Retina (tissue), 1 donor: Measurements from ENCODE around the gene AMIGO2.
"Not testable (repeated sequence)": the region's sequence is repeated elsewhere in the genome, so short reads cannot be mapped to it uniquely, and the experiment has no call there.

Experiments used
- DNase-seq: peaks from one replicate; pipeline ENCODE4 v3.0.0-alpha.2; 2016

AMIGO2 gene

GRCh38 chr12:47071241-47071852 lies 8.4 kb downstream of the AMIGO2 start:
- no peak for DNase-seq

GRCh38 chr12:47070310-47070709 lies 9.4 kb downstream of the AMIGO2 start:
- DNase-seq = no peak

- DNase-seq = no peak
Measured at GRCh38 chr12:47068539-47068938, 11.2 kb downstream of the AMIGO2 start.

GRCh38 chr12:47067771-47068431 lies 11.9 kb downstream of the AMIGO2 start:
- DNase-seq = no peak

- no peak for DNase-seq
Measured at GRCh38 chr12:47067176-47067575, 12.6 kb downstream of the AMIGO2 start.

DNA sequence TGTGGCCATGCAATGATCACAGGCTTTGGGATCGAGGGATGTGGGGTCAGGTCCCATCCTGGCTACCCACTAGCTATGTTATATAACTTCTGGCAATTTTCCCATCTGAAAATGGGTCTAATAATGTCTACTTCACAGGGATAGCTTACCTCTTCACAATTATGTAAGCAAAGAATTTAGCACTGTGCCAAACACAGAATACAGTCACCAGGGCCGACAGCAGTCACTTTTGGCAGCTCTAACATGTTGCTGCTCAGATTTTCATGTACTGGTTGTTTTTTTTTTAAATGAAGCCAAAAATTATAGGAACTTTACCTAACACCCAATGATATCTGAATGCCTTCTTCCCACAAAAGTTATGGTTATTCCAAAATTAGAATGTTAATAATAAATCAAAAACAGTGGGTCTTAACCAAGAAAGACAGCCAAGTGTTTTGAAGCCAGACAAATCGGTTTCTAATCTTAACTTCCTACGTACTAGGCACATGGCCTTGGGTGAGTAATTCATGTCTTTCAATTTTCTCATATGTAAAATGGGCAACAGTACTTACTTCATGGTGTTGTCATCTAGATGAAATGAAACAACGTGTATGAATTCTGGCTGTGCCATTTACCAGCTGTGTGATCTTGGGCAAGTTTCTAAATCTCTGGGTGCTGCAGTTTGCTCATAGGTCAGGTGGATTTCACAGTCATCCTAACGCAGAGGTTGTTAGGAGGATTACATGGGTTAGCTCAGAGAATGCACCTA lies 13.3 kb downstream of the AMIGO2 start:
- DNase-seq = no peak

DNA sequence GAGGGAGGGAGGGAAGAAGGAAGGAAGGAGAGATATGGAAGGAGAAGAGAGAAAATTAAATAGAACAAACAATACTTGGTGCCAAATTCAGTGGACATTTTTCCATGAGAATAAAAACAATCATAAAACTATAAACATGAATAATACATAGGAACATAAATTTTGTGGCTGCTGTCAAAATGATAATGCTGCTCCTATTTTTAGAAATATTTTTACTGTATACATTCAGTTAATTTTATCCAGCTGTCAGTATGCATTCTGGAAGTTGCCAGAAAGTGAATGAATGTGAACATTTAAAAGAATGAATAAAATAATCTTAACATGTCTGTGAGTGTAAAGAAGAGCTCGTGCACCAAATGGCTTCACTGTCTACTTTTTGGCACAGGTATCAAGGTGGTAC lies 14.2 kb downstream of the AMIGO2 start:
- DNase-seq = no peak

DNA sequence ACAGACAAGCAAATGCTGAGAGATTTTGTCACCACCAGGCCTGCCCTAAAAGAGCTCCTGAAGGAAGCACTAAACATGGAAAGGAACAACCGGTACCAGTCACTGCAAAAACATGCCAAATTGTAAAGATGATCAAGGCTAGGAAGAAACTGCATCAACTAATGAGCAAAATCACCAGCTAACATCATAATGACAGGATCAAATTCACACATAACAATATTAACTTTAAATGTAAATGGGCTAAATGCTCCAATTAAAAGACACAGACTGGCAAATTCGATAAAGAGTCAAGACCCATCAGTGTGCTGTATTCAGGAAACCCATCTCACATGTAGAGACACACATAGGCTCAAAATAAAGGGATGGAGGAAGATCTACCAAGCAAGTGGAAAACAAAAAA lies 21.1 kb downstream of the AMIGO2 start:
- not testable (repeated sequence) for DNase-seq

GRCh38 chr12:47056944-47057343 lies 22.8 kb downstream of the AMIGO2 start:
- DNase-seq = not testable (repeated sequence)

DNA sequence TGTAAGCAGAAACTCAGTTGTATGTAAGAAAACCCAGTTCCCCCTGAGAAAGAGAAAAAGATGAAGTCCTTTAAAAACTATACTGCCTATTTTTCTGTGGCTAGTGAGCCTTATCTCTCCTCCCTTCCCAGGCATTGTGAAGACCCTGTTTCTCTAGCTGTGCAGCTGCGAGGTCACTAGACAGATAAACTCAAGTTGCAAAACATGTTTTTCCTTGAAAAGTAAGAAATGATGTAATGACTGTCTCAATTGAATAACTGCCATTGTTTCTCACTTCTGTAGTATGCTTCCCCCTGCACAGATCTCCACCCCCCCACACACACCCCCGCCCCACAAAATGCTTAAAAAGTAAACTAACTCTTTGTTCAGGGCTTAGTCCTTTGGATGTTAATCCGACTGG lies 23.9 kb downstream of the AMIGO2 start:
- not testable (repeated sequence) for DNase-seq

DNA sequence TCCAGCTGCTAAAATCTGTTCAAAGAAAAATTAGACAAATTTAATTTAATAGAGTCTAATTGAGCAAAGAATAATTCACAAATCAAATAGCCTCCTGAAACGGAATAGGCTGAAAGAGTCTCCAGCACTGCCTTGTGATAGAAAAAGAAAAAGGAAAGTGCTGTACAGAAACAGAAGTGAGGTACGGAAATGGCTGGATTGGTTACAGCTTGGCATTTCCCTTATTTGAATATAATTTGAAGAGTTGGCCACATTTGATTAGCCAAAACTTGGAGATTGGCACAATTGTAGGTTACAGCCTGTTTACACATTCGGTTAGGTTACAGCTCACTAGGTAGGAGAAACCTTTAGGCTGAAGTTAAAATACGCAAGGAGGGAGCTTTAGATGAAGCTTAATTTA lies 25.1 kb downstream of the AMIGO2 start:
- no peak for DNase-seq

DNA sequence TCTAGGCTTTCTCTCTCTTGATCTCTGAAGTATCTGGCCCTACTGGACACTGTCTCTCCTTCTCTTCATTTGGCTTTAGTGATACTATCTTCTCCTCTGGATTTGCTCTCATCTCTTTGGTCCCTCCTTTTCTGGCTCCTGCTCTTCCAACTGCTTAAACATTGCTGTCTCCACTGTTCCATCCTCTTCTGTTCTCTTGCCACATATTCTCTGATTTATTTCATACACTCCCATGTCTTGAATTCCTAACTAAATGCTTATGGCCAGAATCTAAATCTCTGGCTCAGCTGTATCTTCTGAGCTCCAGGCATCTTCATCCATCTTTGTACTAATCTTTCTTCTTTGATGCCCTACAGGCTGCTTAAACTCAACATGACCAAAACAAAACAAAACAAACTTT lies 25.8 kb downstream of the AMIGO2 start:
- DNase-seq = no peak

GRCh38 chr12:47052274-47052673 lies 27.5 kb downstream of the AMIGO2 start:
- DNase-seq = no peak

DNA sequence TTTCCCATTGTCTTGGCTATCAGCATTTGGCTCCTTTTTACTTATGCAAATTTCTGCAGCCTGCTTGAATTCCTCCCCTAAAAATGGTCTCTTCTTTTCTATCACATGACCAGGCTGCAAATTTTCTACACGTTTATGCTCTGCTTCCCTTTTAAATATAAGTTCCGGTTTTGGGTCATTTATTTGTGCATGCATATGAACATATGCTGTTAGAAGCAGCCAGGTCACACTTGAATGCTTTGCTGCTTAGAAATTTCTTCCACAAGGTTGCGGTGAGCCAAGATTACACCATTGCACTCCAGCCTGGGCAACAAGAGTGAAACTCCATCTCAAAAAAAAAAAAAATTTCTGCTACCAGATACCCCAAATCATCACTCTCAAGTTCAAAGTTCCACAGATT lies 28.5 kb downstream of the AMIGO2 start:
- DNase-seq = not testable (repeated sequence)

GRCh38 chr12:47048541-47048940 lies 31.2 kb downstream of the AMIGO2 start:
- no peak for DNase-seq

- DNase-seq = no peak
Measured at GRCh38 chr12:47041327-47041726, 38.4 kb downstream of the AMIGO2 start.

DNA sequence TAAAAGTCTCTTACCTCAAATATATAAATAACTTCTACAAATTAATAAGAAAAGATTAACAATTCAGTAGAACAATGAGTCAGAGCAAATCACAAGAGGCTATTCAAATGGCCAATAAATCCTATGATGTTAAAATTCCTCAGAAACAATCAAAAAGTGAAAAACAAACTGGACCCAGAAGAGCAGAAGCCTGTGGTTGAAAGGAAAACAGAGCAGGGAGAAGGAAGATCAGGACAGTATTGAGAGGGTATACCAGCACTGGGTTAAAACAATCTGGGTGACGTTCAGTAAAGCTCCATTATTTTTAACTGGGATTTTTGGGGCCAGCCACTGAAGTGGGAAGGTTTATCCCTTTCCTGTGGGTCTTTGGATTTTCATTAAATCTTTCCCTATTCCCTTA lies 40.0 kb downstream of the AMIGO2 start:
- no peak for DNase-seq

GRCh38 chr12:47039079-47039478 lies 40.7 kb downstream of the AMIGO2 start:
- no peak for DNase-seq

DNA sequence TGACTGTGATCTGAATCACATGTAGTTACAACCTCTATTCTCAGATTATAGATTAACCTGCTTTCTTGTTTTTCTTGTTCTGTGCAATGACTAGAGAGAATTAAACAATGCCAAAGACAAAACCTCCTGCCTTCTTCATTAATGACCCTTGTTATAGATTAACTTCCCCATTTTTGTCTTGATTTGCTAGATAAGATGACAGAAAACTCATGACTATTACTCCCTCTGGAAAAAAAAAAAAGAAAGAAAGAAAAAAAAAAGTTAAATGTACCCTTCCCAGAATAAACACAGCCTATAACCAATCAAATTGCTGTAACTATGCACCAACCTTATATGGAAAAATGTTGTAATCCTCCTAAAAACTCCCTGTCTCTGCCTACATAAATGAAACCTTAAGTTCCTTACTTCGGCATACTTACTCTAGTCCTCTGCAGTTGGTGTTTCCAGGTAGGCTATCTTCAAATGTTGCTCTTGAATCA lies 41.5 kb downstream of the AMIGO2 start:
- no peak for DNase-seq

DNA sequence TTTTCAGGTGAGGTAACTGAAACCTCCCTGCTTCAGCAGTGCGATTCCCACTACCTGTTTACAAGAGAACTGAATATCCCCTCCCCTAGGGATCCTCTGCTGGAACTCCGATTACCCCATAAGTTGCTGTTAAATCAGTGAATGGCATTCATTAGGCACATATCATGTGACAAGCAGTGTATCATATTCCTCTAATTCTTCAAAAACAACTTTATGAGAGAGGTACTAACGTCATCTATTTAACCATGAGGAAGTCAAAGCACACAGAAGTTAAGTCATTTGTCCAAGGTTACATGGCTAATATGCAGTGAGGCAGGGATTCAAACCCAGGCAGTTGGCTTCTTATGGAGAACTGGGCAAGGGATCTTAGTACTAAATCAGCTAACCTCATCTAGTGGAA lies 44.3 kb downstream of the AMIGO2 start:
- no peak for DNase-seq

DNA sequence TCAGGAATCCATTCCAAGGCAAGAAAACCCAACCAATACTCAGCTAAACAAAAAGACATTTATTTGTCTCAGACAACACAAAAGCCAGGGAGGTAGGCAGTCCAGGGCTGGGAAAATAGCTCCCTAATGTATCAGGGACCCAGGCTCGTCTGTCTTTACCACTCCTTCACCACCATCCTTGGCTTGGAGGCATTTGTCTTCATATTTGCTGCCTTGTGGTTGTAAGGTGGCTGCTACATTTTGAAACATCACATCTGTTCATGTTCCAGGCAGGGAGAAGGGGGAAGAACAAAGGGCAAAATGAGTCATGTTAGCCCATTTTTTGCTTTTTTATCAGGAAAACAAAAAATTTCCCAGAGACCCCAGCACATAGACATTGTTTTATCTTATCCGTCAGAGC lies 45.1 kb downstream of the AMIGO2 start:
- DNase-seq = no peak

DNA sequence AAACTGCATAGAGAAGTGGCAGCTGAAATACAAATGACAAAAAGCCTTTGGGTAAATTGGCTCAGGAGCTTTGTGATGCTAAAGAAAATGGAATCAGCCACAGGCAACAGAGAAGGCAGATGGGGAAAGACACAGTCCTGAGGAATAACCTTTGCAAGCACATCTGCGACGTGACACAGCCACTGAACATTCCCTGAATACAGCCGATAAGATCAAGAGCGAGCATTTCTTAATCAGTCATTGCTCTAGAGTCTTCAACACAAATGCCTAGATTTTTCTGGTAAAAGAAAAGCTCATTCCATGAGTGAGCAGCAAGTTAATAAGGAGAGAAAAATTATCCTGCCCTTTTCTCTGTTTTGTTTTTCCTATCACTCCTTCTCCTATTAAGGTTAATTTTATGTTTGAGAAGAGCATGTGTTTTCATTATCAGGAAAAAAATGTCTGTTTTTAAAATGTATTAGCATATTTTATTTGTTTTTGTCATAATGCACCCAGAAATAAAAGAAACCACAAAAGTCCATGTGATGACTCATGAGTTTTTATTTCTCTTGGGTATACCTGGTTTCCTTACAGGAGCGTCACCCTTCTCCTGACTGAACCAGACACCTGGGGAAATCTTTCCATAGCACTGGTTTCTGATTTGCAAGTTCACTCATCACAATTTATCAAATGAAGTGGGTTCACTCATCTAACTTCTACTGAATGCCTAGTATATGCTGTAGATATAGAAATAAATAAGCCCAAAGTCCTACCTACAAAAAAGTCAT lies 45.8 kb downstream of the AMIGO2 start:
- DNase-seq = no peak

GRCh38 chr12:47033081-47033480 lies 46.7 kb downstream of the AMIGO2 start:
- no peak for DNase-seq
